NCI-H146 treated with DMSO at 0.1 percent for 48 hours (cell line): Measurements from ENCODE around the gene ADGRL1.

Experiments used
- DNase-seq: peaks from one replicate; lab custom pipeline; 2025; ENCODE audit not compliant: unreplicated experiment; lab: John Stamatoyannopoulos, UW

Gene ADGRL1

GRCh38 chr19:14114854-14115253, 91.1 kb downstream of the ADGRL1 start:
- no peak for DNase-seq

- no peak for DNase-seq
Observed at GRCh38 chr19:14114439-14114838, 91.5 kb downstream of the ADGRL1 start.

- no peak for DNase-seq
Observed at GRCh38 chr19:14113762-14114414, 92.1 kb downstream of the ADGRL1 start.

- DNase-seq, result no peak
Observed at GRCh38 chr19:14112809-14113385, 93.1 kb downstream of the ADGRL1 start.

- no peak for DNase-seq
Observed at GRCh38 chr19:14112051-14112808, 93.7 kb downstream of the ADGRL1 start.

- DNase-seq, result no peak
Observed at GRCh38 chr19:14111486-14111885, 94.5 kb downstream of the ADGRL1 start.

GRCh38 chr19:14110650-14111049, 95.3 kb downstream of the ADGRL1 start:
- DNase-seq, result no peak

GRCh38 chr19:14107581-14108461, 98.1 kb downstream of the ADGRL1 start:
- no peak for DNase-seq

GRCh38 chr19:14106840-14107239, 99.1 kb downstream of the ADGRL1 start:
- no peak for DNase-seq

- DNase-seq, result no peak
Observed at GRCh38 chr19:14105680-14106079, 100.3 kb downstream of the ADGRL1 start.

- DNase-seq, result no peak
Observed at GRCh38 chr19:14103310-14103709, 102.7 kb downstream of the ADGRL1 start.

GRCh38 chr19:14102756-14103155, 103.2 kb downstream of the ADGRL1 start:
- DNase-seq, result no peak

- no peak for DNase-seq
Observed at GRCh38 chr19:14102102-14102696, 103.8 kb downstream of the ADGRL1 start.

- no peak for DNase-seq
Observed at GRCh38 chr19:14101003-14101545, 104.9 kb downstream of the ADGRL1 start.
